A673 (cell line): ENCODE data around the gene NTNG2.

Experiments
- CTCF ChIP-seq: fragments of 300-800, 200-600 bp; sonication (generic); conservative IDR thresholded peaks from 2 replicates; pipeline ENCODE4 v1.5.1; 2017; ENCODE audit warnings: low read depth, mild to moderate bottlenecking, antibody characterized with exemption, low read length, moderate library complexity, mixed read lengths
- EZH2 ChIP-seq: fragments of 200-600 bp; sonication (generic); IDR thresholded peaks from 2 replicates; pipeline ENCODE4 v1.6.1; 2017; ENCODE audit warnings: borderline replicate concordance, low read depth, mild to moderate bottlenecking, mixed read lengths, antibody characterized with exemption, low read length; ENCODE audit not compliant: poor library complexity, severe bottlenecking

GRCh38 chr9:132168347-132168746, 6.5 kb downstream of the NTNG2 start:
- TF ChIP-seq CTCF (no peak), EZH2 (no peak)
